ENCODE data around the gene MLLT1.
A peak's percentile ranks its signal among the peaks of the same experiment; 100 is the strongest.

Gene MLLT1

DNA sequence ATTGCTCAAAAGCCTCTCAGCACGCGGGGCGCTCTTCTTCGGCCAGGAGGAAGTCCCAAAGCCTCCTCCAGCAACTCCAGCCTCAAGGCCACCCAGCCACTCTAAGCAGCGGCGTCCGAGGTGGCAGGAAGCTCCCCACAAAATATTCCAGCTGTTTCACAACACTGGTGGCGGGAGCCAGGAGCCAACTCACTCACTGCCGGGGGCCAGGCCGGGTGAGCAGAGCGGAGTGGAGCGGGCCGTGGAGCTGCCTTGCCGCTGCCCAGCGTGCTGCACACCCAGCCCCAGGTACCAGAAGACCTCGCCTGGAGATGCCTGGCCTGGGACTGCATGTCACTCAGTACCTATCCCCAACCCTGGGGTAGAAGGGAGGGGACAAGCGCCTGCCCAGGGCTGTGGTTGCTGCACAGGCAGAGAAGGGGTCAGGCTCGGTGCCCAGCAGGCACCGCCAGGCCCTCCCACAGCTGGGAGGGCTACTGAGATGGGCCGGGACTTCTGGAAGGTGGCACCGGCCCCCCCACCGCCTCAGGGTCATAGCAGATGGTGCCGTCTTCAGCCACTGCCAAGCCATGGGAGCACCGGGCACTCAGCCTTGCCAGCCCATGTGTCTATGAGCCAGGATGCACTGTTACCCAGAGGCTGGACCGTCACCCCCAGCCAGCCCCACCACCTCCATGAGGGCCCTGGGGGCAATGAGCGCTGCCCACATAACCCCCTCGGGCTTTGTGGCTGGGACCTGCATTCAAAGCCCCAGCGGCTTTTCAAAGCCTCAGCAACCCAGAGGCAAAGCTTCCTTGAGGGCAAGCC is 59.2 kb downstream of the MLLT1 start:
- no peak for DNase-seq

GRCh38 chr19:6219586-6220290 is 60.0 kb downstream of the MLLT1 start:
- no peak for DNase-seq

- no peak for DNase-seq
These were observed 60.6 kb downstream of the MLLT1 start for GRCh38 chr19:6219147-6219525.

DNA sequence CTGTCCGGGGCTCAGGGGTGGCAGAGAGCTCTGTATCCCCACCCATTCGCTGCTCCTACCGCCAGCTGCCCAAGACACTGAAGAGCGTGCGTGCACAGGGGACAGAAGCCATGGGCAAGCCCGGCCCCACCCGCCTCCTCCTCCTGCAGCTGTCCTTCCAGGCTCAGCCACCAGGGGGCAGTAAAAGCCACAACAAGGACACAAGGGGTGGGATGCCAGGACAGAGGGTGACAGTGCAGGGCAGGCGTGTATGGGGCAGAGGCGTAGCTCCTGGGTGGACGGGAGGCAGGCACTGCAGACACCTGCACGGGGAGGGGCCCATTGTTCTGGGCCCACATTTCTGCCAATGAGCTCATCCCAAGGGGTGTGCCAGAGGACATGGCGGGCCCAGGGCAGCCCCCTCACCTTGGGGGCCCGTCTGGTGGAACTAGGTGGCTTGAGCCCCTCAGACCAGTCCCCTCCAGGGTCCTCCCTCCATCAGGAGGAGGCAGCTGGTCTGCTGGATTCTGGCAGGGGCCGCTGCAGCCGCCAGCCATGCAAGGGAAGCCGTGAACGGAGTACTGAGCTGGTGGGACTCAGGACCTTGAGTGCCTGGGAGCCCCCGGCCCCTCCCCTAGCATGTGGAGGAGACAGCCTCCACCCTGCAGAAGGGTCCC is 61.2 kb downstream of the MLLT1 start:
- peak; percentile 79 for DNase-seq

DNA sequence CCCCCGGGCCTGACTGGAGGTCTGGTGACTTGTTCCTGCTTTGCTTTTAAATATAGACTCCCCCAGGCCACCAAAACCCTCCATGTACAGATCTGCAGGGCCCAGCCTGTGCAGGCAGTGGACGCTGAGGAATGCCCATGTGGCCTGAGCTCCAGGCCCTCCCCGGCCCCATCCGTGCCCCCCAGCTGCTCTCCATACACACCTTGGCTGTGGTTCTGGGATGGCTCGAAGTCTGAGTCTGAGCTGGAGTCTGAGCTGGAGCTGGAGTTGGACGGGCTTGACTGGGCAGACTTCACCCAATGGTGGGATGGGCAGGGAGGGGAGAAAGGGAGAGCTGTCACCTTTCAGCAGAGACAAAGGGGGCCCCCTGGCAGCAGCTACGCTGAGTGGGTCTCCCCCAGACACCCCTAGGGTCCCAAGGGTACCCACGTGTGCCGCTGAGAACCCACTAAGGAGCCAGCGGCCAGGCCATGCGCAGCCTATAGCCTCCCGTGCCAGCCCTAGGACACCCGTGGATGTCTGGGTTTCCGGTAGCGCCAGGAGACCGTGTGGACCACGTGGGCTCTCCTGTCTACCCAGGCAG is 61.9 kb downstream of the MLLT1 start:
- DNase-seq = no peak

GRCh38 chr19:6216996-6217751 is 62.6 kb downstream of the MLLT1 start:
- no peak for DNase-seq

DNA sequence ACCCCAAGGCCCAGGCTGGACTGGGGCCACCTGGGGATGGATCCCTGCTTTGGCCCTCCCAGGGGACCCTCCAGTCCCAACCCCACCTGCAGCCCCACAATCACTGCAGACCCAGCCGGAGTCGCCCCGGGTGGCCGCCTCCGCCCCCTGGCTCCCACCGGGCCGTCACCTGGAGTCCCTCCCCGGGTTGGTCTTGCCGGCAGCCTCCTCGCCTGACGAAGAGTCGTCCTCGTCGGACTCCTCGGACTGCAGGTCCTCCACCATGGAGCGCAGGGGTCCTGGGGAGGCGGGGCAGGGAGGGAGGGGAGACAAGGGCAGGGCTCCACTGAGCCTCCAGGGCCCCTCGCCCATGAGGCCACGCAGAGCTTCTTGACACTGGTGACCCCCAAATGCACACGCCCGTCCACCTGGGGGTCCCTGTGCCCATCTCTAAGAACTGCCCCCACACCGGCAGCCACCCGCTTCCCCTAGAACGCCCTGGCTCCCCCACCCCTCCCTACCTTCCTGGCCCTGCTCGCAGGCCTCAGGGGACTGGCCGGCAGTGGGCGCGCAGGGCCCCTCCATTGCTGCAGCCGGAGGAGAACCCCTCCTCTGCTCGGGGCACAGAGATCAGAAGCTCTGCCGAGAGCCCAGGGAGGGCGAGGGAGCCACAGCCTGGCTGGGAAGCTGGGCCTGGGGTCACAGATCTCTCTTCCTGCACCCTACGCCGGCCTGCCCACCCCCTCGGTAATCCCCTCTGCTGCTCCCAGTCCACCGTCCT is 63.4 kb downstream of the MLLT1 start:
- DNase-seq = no peak

DNA sequence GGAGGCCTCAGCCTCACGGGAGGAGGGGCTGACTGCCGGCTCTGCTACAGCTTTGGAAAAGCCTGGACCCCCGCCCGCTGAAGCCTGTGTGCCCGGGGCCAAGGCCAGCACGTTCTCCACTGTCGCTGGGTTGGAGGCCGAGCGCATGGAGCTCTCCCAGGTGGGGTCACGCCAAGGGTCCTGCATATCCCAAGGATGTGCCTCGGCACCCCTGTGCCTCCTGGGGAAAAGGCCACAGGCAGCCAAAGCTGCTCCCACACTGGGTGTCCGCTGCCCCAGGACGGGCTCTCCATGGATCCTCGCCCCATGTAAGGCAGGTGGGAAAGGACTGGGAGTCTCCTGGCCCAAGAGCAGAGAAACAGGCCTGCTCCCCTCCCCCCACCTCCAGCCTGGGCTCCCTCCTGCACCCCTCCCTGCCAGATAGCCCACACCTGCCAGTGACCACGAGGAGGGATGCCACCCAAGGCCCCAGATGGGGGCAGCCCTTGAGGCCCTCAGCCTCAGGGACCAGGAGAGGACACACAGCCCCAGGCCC is 64.0 kb downstream of the MLLT1 start:
- DNase-seq = no peak

- DNase-seq = no peak
These were observed 64.8 kb downstream of the MLLT1 start for GRCh38 chr19:6214881-6215541.

- DNase-seq = no peak
These were observed 65.8 kb downstream of the MLLT1 start for GRCh38 chr19:6213696-6214641.

DNA sequence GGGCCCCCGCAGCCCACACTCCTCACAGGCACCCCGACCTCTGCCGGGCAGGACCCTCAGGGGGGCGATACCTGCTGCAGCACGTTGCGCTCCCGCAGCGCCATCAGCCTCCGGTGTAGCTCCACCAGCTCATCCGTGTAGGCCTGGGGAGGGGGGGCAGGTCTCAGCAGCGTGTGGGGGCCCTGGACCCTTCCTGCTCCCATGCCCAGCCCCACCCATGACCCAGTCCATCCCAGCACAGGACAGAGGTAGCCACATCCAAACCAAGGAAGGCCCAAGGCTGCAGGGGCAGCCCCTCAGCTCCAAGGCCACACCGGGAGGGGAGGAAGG is 66.5 kb downstream of the MLLT1 start:
- no peak for DNase-seq

- DNase-seq = no peak
These were observed 67.1 kb downstream of the MLLT1 start for GRCh38 chr19:6212403-6213265.

- no peak for DNase-seq
These were observed 68.0 kb downstream of the MLLT1 start for GRCh38 chr19:6211632-6212402.

DNA sequence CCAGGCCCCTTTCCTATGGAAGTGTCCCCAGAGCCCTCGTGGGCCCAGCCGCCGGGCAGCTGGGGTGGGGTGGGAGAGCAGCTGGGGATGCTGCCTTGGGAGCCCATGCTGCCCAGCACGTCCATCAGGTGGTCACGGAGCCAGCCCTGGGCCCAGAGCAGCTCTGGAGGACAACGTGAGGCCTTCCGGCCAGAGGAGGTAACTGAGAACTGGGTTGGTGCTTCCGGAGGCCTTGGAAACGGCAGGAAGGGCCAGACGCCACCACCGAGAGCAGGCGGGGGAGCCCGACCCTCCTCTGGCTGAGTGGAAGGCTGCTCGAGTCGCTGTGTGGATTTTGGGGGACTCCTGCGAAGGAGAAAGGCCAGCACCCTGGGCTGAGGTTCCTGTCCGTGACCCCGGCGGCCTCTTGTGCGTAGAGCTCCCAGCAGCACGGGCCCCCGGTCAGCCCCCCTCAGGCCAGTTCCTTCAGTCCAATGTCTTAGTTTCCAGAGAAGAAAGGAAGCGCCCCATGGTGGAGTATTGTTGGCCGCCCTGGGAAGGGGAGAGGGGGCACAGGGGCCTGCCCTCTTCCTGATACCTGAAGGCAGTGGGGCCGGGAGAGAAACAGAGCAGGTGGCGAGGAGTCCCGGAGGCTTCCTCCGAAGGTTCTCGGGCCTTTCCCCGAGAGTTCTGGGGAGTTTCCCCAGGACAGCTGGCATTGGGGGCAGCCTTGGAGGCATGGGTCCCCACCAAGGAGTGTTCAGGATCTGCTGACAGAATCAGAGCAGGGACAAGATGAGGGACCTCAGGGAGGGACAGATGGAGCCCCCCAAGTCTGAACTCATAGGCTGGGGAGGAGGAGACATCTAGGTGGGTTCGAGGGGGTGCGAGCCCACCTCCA is 68.8 kb downstream of the MLLT1 start:
- no peak for DNase-seq

DNA sequence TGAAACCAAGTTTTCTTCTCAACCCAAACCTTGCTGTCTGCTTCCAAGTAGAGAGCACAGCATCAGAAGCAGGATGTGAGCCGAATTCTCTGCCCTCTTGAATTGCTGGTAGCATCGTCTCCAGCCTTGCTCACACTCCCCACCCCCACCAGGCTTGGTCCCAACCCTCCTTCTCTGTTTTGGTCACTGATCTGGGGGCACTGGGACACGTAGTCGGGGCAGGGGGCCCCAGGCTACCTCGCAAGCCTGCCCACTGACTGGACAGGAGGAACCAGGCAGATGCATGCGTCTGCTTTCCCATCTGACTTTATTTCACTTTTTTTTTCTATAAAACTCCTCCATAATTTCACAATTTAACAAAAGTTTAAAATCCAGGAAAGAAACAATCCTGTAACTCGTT is 69.7 kb downstream of the MLLT1 start:
- no peak for DNase-seq

DNA sequence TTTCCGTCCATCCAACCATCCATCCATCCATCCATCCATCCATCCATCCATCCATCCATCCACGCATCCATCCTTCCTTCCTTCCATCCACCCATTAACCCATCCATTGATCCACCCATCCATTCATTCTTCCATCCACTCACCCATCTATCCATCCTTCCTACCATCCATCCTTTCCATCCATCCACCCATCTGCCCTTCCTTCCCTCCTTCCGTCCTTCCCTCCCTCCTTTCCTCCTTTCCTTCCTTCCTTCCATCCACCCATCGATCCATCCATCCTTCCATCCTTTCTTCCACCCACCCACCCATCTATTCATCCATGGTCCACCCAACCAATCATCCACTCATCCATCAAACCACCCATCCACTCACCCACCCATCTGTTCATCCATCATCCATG is 70.1 kb downstream of the MLLT1 start:
- DNase-seq = no peak

- DNase-seq = no peak
These were observed 70.5 kb downstream of the MLLT1 start for GRCh38 chr19:6209233-6209632.
